ENCODE results near the gene DENND4C.
"Not testable (repeated sequence)": the region's sequence is repeated elsewhere in the genome, so short reads cannot be mapped to it uniquely, and the experiment has no call there.

DENND4C gene

GRCh38 chr9:19397845-19398244 is 167.4 kb downstream of the DENND4C start:
- Histone ChIP-seq H3K79me2 (ENCODE audit: insufficient read depth, low read length) (no peaks in the 10 kb centered on the region), H3K4me3 (ENCODE audit: low read depth in 1 of 2, low read length in 2 of 2) (no peak overlapping the region), H3K27me3 (ENCODE audit: insufficient read depth, low read length, poor library complexity) (no peaks in the 10 kb centered on the region), H2AFZ (ENCODE audit: low read depth, low read length) (no peak overlapping the region), H3K27ac (ENCODE audit: low read length) (no peak overlapping the region), H3K36me3 (ENCODE audit: insufficient read depth, low read length) (no peaks in the 10 kb centered on the region), H3K4me1 (ENCODE audit: insufficient read depth, low read length) (no peaks in the 10 kb centered on the region), H3K9me3 (ENCODE audit: insufficient read depth, low read length, severe bottlenecking) (no peaks in the 10 kb centered on the region), H4K20me1 (ENCODE audit: insufficient read depth, low read length) (no peaks in the 10 kb centered on the region), H3K4me2 (ENCODE audit: insufficient read depth, low read length) (no peak overlapping the region), H3K9ac (ENCODE audit: low read depth, low read length) (no peak overlapping the region)
- DNase-seq: no peak
- no peak for ATAC-seq (ENCODE audit: insufficient read depth, low read depth)
- TF ChIP-seq CTCF (IDR thresholded peaks at IDR 0.05; ENCODE audit: borderline replicate concordance, extremely low read depth, low read length, poor library complexity, severe bottlenecking) (no peak), EZH2 (IDR thresholded peaks at IDR 0.05; ENCODE audit: borderline replicate concordance, low read depth, low read length, severe bottlenecking) (no peak)

GRCh38 chr9:19403231-19403630 is 172.7 kb downstream of the DENND4C start:
- not testable (repeated sequence) for H3K36me3 ChIP-seq (ENCODE audit: insufficient read depth, low read length); H3K79me2 ChIP-seq (ENCODE audit: insufficient read depth, low read length); H3K9me3 ChIP-seq (ENCODE audit: insufficient read depth, low read length, severe bottlenecking); H3K27ac ChIP-seq (ENCODE audit: low read length); H3K27me3 ChIP-seq (ENCODE audit: insufficient read depth, low read length, poor library complexity); ATAC-seq (ENCODE audit: insufficient read depth, low read depth); H3K4me2 ChIP-seq (ENCODE audit: insufficient read depth, low read length); H2AFZ ChIP-seq (ENCODE audit: low read depth, low read length); H4K20me1 ChIP-seq (ENCODE audit: insufficient read depth, low read length); DNase-seq; H3K9ac ChIP-seq (ENCODE audit: low read depth, low read length); H3K4me1 ChIP-seq (ENCODE audit: insufficient read depth, low read length); H3K4me3 ChIP-seq (ENCODE audit: low read depth in 1 of 2, low read length in 2 of 2)

GRCh38 chr9:19404283-19405075 is 174.0 kb downstream of the DENND4C start:
- no peak overlapping the region for H2AFZ ChIP-seq (ENCODE audit: low read depth, low read length)
- no peak overlapping the region for H3K27ac ChIP-seq (ENCODE audit: low read length)
- DNase-seq: no peak
- no peaks in the 10 kb centered on the region for H3K9me3 ChIP-seq (ENCODE audit: insufficient read depth, low read length, severe bottlenecking)
- H3K79me2 ChIP-seq (ENCODE audit: insufficient read depth, low read length): no peaks in the 10 kb centered on the region
- H3K36me3 ChIP-seq (ENCODE audit: insufficient read depth, low read length): no peaks in the 10 kb centered on the region
- TF ChIP-seq EZH2 (IDR thresholded peaks at IDR 0.05; ENCODE audit: borderline replicate concordance, low read depth, low read length, severe bottlenecking) (no peak), CTCF (IDR thresholded peaks at IDR 0.05; ENCODE audit: borderline replicate concordance, extremely low read depth, low read length, poor library complexity, severe bottlenecking) (no peak)
- no peak overlapping the region for H3K4me2 ChIP-seq (ENCODE audit: insufficient read depth, low read length)
- H3K4me3 ChIP-seq (ENCODE audit: low read depth in 1 of 2, low read length in 2 of 2): no peak overlapping the region
- peaks cover 8% of the 10 kb centered on the region for H3K4me1 ChIP-seq (ENCODE audit: insufficient read depth, low read length)
- no peak for ATAC-seq (ENCODE audit: insufficient read depth, low read depth)
- no peak overlapping the region for H3K9ac ChIP-seq (ENCODE audit: low read depth, low read length)
- no peaks in the 10 kb centered on the region for H3K27me3 ChIP-seq (ENCODE audit: insufficient read depth, low read length, poor library complexity)
- H4K20me1 ChIP-seq (ENCODE audit: insufficient read depth, low read length): no peaks in the 10 kb centered on the region

- Histone ChIP-seq H4K20me1 (ENCODE audit: insufficient read depth, low read length) (no peaks in the 10 kb centered on the region), H3K27me3 (ENCODE audit: insufficient read depth, low read length, poor library complexity) (no peaks in the 10 kb centered on the region), H3K4me2 (ENCODE audit: insufficient read depth, low read length) (no peak overlapping the region), H3K36me3 (ENCODE audit: insufficient read depth, low read length) (no peaks in the 10 kb centered on the region), H3K27ac (ENCODE audit: low read length) (no peak overlapping the region), H3K9me3 (ENCODE audit: insufficient read depth, low read length, severe bottlenecking) (no peaks in the 10 kb centered on the region), H3K4me3 (ENCODE audit: low read depth in 1 of 2, low read length in 2 of 2) (no peak overlapping the region), H3K9ac (ENCODE audit: low read depth, low read length) (no peak overlapping the region), H2AFZ (ENCODE audit: low read depth, low read length) (no peak overlapping the region), H3K79me2 (ENCODE audit: insufficient read depth, low read length) (no peaks in the 10 kb centered on the region), H3K4me1 (ENCODE audit: insufficient read depth, low read length) (peaks cover 20% of the 10 kb centered on the region)
- DNase-seq (no peak), ATAC-seq (ENCODE audit: insufficient read depth, low read depth) (no peak)
- TF ChIP-seq CTCF (IDR thresholded peaks at IDR 0.05; ENCODE audit: borderline replicate concordance, extremely low read depth, low read length, poor library complexity, severe bottlenecking) (no peak), EZH2 (IDR thresholded peaks at IDR 0.05; ENCODE audit: borderline replicate concordance, low read depth, low read length, severe bottlenecking) (no peak)
Observed at GRCh38 chr9:19405771-19406170, 175.3 kb downstream of the DENND4C start.

Data from DND-41 (cell line).